ENCODE measurements around the gene DNTT. TPM values are rescaled to one million over a fixed set of nuclear protein-coding genes. Genes with fewer than 3 reads are reported as not detected.

DNTT gene
- total RNA-seq, 4 donors from 2014 or later, result not detected

DNA sequence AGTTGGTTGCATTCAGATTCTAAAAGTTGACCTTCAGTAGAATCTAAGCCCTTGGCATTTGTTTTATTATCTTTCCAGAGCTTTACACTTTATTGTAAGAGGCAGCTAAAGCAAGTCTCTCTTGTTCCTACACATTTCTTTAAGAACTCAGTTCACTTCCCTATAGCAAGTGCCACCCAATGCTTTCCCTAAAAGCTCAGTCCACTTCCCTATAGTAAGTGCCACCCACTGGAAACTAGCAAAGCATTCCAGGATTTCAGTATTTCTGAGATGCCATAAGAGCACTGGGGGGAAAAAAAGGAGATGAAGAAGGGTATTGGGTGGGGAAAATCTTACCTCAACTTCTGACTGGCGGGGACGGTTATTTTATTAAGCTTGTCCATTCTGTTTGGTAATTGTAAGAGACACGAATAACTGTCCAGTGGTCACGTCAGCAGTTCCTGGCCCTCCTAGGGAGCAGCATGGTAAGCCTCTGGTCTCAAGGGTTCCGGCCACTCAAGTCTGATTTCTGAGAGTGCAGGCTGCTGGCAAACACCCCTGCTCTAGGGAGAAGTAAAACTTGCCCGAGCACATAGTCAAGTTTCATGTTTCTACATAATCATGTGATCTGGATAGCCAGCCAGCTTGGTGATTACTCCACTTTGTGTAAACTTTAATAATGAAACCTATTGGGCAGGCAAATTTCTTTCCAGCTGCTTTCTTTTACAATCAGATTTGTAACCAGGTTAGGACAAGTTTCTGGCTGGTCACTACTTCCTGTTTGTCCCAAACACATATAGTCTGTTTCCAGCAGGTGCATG, 33.0 kb upstream of the DNTT start, which contains the start of gene BLNK:
BLNK (minus strand) TSS at position 554 of the 800 bp plus-strand sequence; CDS start at position 383, 171 bp downstream.
- peak; percentile 69 to 91 (median 82) for DNase-seq
- Histone ChIP-seq H3K4me3 (peak within 1 kb of the TSS; percentile 43 to 54 (median 47)), H3K36me3 (no peaks in the 10 kb centered on the region), H3K4me1 (peaks cover 6 to 31% (median 11%) of the 10 kb centered on the region in 4 donors), H3K27ac (peak within 1 kb of the TSS; percentile 76 to 87 (median 82)), H3K27me3 (no peaks in the 10 kb centered on the region), H3K9me3 (no peaks in the 10 kb centered on the region)
- no peak for TF ChIP-seq CTCF (IDR thresholded peaks at IDR 0.05)
- peak; percentile 73 to 85 for TF ChIP-seq POLR2A (IDR thresholded peaks at IDR 0.05)

GRCh38 chr10:96272316-96273280, 31.6 kb upstream of the DNTT start:
- Histone ChIP-seq H3K36me3 (no peaks in the 10 kb centered on the region), H3K27ac (peak overlapping the region; percentile 76 to 87 (median 82)), H3K4me1 (peaks cover 6 to 17% (median 7%) of the 10 kb centered on the region in 4 donors), H3K4me3 (peak overlapping the region in 3 of 4 donors; percentile 5 to 43 (median 27)), H3K9me3 (no peaks in the 10 kb centered on the region), H3K27me3 (no peaks in the 10 kb centered on the region)
- TF ChIP-seq POLR2A (IDR thresholded peaks at IDR 0.05) (no peak), CTCF (IDR thresholded peaks at IDR 0.05) (no peak)
- DNase-seq, result no peak

- peak in 1 of 3 donors; percentile 55 for DNase-seq
- Histone ChIP-seq H3K9me3 (no peaks in the 10 kb centered on the region), H3K27me3 (no peaks in the 10 kb centered on the region), H3K4me1 (peaks cover 6 to 17% (median 7%) of the 10 kb centered on the region in 4 donors), H3K4me3 (no peak overlapping the region), H3K27ac (peak overlapping the region in 2 of 4 donors; percentile 29 to 62), H3K36me3 (no peaks in the 10 kb centered on the region)
- TF ChIP-seq POLR2A (IDR thresholded peaks at IDR 0.05) (no peak), CTCF (IDR thresholded peaks at IDR 0.05) (no peak)
These were observed 28.4 kb upstream of the DNTT start for GRCh38 chr10:96275685-96276418.

DNA sequence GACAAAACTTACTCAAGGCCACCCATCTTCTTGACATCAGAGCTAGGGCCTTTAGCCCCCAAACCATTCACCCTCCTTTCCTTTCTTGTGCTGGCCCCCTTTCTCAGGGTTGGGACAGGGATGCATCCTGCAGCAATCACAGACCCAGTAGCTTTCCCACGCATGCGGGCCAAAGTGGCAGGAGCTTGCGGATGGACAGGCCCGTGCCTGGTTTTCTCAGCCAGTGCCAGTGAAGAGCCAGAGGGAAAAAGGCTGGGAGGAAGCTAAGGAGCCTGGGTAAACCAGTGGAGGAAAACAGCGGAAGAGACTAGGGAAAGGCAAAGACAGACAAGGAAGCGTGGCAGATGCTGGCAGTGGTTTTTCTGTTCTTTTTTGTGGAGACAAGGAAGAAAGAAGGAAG, 27.8 kb upstream of the DNTT start:
- no peak for TF ChIP-seq POLR2A (IDR thresholded peaks at IDR 0.05)
- TF ChIP-seq CTCF (IDR thresholded peaks at IDR 0.05), result no peak
- peak overlapping the region in 2 of 4 donors; percentile 29 to 62 for H3K27ac ChIP-seq

DNA sequence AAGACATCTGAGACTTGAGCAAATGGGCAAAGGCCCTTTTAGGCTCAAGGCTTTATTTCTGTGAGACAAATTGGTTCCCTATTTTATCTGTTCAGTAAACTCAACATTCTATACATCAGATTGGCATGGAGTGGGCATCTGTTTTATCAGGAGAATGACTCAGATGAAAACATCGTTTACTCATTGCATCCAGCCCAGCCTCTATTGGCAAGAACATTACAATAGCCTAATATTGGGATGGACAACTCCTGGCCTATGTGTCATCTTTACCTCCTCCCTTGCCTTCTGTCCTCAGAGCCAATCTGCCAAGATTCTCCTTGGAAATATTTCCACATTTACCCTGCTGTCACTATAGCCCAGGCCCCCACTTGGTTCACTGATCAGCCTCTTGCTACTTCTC, 27.4 kb upstream of the DNTT start:
- TF ChIP-seq POLR2A (IDR thresholded peaks at IDR 0.05) (no peak), CTCF (IDR thresholded peaks at IDR 0.05) (no peak)
- no peak overlapping the region for H3K4me3 ChIP-seq
- peaks cover 6 to 14% (median 7%) of the 10 kb centered on the region in 4 donors for H3K4me1 ChIP-seq
- H3K9me3 ChIP-seq, result no peaks in the 10 kb centered on the region
- H3K27me3 ChIP-seq, result no peaks in the 10 kb centered on the region
- H3K36me3 ChIP-seq, result no peaks in the 10 kb centered on the region
- DNase-seq, result no peak
- H3K27ac ChIP-seq, result no peak overlapping the region

More for the DNA sequence above, 27.8 kb upstream of the DNTT start:
- Histone ChIP-seq H3K9me3 (no peaks in the 10 kb centered on the region), H3K27me3 (no peaks in the 10 kb centered on the region), H3K4me1 (peaks cover 6 to 17% (median 7%) of the 10 kb centered on the region in 4 donors), H3K4me3 (no peak overlapping the region), H3K36me3 (no peaks in the 10 kb centered on the region)
- DNase-seq, result no peak

All from Peyer's patch (tissue), 4 donors.